ENCODE results near the gene GID8.

Gene GID8

DNA sequence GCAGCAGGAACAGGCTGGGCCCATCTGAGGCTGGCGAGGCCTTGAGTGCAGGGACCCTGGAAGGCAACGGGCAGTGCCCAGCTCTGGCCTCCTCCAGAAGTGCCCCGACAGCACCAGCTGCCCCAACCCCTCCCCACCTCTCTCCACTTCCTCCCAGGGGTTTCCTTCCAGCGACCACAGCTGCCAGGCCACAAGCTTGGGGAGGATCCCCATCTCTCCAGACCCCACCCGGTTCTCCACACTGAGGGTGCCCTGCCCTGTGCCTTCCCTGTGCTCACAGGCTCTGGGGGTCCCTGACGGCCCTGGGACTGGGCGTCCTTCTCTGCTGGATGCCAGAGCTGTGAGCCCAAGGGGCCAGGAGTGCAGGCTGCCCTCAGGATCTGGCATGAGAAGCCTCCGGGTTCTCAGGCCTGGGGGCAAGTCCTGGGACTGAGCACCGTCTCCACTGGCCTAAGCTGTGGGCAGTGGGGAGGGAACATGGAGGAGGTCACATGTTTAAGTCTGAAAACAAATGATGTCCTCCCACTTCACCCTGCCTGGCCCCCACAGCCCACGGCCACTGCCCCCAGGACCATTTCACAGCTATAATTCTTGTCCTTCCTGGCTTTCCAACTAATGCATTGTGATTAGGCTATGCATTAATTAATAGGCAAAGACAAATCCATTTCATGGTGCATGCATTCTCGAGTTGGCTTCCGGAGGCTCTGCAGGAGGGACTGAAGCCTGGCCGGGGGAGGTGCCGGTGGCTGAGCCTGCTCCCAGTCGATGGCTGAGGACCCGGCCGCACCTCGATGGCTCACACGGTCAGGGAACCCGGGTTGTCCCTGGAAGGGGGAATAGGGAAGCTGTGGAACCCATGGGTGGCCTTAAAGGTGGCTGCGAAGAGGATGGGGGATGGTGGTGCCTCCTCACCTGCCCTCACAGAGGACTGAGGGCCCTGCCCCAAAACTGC is 44.5 kb downstream of the GID8 start:
- in situ Hi-C loops (cut with MboI; ENCODE audit: low sequenced_read_pairs): no loop called here

DNA sequence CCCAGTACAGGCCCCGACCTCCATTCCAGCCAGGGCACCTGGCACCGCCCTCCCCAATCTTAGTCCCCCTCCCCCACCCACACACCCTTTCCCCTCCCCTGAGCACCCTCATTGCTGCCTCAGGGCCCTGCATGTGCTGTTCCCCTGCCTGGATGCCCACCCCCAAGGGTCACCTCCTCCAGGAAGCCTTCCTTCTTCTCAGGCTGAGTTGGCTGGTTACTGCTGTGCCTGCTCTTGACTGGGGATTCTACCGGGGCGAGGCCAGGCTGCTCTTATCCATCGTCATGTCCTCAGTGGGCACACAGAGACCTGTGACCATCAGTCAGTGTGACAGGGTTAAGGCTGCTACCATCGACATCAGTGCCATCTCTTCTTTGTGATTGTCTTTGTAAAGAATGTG is 45.3 kb downstream of the GID8 start:
- in situ Hi-C loops (cut with MboI; ENCODE audit: low sequenced_read_pairs): no loop called here

DNA sequence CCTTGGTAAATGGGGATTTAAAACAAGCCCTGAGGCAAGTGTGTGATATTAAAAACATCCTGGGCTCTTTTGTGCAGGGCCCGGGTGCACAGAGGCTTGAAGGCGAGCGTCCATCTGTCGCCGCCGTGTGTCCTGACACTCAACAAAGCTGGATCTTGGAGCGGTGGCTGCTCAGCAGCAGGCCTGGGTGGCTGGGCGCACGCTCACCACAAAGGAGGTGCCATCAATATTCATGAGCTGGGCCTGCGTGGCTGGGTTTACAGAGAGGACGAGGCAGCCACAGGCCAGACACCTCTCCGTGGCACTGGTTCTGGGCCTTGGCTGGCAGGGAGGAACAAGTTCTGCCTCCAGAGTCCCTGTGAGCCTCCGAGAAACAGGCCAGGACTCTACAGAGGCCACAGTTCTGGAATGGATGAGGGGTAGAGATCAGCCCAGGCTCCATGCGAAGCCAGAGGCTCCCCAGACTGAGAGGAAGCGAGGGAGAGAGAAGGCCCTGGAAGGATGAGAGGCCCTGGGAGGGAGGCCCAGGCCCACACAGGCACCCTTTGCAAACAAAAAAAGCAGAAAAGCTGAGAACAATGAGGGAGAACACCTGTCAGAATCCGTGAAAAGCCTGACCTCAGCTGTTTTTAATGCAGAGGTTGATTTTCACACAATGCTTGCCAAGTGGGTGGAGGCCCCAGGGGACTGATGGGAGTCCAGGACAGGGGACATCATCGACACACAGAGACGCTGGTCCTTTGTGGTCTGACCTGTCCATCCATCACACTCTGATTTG is 46.9 kb downstream of the GID8 start:
- in situ Hi-C loops (cut with MboI; ENCODE audit: low sequenced_read_pairs): no loop called here

DNA sequence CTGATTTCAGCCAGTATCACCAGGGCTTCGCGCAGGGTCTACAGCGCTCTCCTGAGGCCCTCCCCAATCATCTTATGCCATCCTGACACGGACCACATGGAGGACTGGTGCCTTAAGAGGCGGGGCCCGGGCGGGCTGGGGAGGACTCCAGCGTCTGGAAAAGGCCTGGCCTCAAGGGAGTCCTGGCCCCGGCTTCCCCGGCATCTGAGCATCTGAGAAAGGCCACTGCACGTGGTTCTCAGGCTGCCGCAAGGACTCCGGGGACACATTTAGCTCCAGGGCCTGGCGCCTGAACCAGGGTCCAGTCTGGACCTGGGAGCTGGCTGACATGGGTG is 47.5 kb downstream of the GID8 start:
- in situ Hi-C loops (cut with MboI; ENCODE audit: low sequenced_read_pairs): no loop called here

DNA sequence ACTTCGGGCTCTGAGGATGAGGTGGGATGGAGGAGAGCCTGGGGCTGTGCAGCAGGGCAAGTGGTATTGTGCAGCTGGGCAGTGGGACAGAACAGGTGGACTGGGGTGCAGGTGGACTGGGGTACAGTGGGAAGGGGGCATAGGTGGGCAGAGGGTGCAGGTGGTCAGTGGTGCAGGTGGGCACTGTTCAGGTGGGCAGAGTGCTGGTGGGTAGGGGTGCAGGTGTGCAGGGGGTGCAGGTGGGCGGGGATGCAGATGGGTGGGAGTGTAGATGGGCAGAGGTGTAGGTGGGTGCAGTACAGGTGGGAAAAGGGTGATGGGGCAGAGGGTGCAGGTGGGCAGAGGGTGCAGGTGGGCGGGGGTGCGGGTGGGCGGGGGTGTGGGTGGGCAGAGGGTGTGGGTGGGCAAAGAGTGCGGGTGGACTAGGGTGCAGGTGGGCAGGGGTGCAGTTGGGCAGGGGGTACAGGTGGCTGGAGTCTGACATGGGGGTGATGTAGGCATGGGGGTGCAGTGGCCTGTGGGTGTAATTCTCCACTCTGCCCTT is 48.4 kb downstream of the GID8 start:
- in situ Hi-C loops (cut with MboI; ENCODE audit: low sequenced_read_pairs): no loop called here

DNA sequence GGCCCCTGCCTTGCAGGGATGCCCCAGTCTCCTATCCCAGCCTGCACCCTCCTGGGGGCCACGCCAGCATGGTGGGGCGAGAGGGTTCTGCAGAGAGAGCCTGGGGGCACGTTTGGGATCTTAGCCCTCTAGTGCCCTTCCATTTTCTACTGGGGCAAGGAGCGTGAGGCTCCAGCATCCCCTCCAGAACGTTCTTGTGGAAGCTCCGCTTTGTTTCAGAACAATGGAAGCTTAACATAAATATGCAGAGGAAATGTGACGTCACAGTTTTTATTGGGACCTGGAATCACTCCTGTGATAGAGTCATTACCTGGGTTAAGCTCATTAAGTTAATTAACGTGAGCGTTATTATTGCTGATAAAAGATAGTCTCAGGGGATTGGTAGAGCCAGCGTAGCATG is 49.2 kb downstream of the GID8 start:
- in situ Hi-C loops (cut with MboI; ENCODE audit: low sequenced_read_pairs): no loop called here

DNA sequence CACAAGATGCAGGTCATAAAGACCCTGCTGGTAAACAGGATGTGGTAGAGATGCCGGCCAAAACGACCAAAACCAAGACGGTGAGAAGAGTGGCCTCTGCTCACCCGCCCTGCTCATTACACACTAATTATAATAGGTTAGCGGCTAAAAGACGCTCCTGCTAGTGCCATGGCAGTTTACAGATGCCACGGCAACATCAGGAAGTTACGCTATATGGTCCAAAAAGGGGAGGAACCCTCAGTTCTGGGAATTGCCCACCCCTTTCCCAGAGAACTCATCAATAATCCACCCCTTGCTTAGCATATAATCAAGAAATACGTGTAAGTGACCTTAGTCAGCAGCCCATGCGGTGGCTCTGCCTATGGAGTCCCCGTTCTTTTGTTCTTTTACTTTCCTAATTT is 51.3 kb downstream of the GID8 start:
- in situ Hi-C loops (cut with MboI; ENCODE audit: low sequenced_read_pairs): no loop called here

DNA sequence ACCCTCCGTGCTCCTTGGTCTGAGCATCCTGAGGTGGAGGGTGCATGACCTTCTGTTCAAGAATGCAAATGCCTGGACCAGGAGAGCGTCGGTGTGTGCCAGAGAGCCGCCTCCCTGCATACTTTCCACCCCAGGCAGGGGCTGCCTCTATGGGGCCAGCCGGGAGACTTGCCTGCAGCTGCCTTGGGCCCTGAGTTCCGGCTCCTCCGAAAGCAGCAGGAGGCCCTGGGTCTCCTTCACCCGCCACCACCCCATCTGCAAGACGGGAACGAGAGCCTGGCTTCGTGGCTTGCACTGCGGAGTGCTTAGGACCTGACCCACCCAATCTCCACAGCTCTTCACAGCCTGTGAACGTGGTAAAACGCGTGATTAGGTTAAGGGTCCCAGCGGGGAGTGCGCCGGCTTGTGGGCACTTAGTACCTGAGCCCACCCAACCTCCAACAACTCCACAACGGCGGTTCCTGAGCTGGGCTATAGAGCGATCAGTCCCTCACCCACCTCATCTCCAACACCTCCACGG is 52.4 kb downstream of the GID8 start:
- in situ Hi-C loops (cut with MboI; ENCODE audit: low sequenced_read_pairs): no loop called here

DNA sequence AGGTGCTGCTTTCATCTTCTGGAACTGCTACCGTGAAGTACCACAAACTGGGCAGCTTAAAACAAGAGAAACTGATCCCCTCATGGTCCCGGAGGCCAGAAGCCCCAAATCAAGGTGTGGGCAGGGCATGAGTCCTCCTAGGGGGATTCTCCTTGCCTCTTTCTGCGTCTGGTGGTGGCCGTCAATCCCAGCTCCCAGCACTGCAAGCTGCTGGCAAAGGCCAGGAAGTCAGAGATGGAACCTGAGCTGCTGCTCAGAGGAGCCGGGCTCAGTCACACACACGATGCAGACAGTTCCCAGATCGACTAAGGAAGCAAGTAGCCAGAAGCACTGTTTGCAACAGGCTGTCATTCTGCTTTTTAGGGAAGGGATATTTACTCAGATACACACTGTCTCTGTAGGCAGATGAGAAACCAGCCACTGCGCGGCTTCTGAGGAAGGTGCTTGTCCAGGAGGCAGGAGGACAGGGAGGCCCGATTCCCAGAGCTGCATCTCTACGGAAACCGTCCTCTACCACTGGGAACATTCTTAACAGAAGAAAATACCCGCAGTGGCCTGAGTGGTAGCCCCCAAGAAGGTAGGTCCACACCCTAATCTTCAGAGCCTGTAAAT is 53.4 kb downstream of the GID8 start:
- in situ Hi-C loops (cut with MboI; ENCODE audit: low sequenced_read_pairs): no loop called here

DNA sequence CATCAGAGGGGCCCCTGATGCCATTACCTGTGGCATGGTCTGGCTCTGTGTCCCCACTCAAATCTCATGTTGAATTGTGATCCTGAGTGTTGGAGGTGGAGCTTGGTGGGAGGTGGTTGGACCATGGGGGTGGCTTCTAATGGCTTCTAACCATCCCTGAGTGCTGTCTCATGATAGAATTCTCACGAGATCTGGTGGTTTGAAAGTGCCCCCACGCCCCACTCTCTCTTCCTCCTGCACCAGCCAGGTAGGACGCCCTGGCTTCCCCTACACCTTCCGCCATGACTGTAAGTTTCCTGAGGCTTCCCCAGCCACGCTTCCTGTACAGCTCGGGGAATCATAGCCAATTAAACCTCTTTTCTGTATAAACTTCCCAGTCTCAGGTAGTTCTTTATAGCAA is 53.9 kb downstream of the GID8 start:
- in situ Hi-C loops (cut with MboI; ENCODE audit: low sequenced_read_pairs): no loop called here

DNA sequence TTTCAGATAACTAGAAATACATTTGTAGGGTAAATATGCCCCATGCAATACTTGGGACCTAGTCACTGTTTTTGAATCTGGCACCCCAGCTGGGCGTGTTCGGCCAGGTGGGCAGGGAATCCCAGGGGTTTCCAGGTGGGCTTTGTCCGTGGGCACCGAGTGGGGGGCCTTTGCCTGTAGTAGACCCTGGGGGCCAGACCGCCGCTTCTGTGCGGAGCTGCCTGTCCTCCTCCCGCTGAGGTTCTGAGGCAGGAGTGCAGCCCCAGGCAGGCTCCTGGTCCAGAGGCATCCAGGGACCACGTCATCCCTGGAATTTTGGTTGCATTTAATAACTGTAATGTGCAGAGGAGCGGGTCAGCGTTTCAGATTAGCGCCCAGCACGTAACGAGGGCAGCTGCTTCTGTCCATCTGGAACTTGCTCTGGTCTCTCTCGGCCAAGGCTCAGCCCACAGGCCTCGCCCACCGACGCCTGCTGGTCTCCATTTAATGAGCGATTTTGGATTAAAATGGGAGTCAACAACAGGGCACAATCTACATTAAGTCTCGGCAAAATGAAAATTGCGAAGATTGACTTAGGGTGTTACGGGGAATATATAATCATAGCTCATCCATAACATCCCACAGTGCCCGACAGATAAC is 56.0 kb downstream of the GID8 start:
- in situ Hi-C loops (cut with MboI; ENCODE audit: low sequenced_read_pairs): no loop called here

DNA sequence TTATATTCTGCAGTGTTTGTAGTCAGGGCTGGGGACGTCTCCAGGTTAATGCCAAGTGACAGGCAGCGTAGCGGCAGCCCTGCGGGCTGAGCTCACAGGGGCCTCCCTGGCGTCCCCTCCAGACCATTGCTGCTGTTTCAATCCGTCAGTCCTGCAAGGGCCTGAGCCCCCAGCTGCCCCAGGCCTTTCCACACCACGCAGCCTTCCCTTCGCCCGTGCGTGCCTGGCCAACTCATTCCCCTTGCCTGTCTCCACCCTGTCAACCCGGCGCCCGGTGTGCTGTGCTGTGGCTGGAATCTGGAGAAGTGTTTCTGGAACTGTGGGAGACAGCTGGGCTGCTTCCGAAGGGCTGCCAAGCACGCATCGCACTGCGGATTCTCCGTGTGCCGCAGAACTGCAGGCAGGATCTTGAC is 56.9 kb downstream of the GID8 start:
- in situ Hi-C loops (cut with MboI; ENCODE audit: low sequenced_read_pairs): no loop called here

DNA sequence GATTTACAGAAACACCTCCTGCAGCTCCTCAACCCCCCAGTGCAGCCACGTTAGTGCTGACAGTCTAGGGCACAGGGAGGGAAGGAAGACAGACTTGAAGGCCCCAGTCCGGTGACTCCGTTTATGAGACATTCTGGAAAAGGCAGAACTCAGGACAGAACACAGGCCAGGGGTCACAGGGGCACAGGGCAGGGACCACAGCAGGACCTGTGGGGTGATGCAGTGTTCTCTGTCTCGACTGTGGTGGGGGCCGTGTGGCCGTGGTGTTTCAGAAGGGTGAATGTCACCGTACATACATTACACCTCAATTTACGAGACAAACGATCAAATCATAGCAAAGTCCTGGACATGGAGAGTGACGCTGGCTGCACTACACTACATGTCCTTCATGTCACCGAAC is 57.5 kb downstream of the GID8 start:
- in situ Hi-C loops (cut with MboI; ENCODE audit: low sequenced_read_pairs): no loop called here

DNA sequence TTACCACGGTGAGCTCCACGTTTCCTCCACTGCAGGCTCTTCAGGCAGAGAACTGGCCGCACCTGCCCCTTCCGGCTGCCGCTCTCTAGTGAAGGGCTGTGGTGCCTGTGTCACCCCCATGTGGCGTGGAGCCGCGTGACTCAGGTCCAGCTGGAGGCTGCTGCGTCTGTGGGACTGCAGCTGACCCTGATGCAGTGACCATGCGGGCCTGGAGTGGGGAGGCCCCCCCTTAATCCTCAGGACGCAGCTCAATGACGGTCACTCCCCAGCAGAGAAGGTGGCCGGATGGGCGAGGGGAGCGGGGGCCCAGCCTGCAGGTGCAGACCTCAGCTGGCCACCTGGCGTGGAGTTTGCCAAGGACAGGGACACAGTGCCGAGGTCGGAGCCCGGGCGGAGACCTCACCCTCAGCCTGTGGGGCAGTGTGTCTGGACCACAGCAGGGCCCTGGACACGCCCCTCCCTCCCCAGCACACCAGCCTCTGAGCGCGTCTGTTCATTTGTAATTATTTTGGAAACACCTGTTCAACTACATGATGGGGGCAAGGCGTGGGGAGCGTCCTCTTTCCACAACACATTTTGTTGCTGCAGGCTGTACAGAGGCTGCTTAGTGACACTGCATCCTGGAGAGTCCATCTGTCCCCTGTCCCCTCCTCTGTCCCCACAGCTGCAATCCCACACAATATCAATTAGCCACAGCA is 58.1 kb downstream of the GID8 start:
- in situ Hi-C loops (cut with MboI; ENCODE audit: low sequenced_read_pairs): no loop called here

DNA sequence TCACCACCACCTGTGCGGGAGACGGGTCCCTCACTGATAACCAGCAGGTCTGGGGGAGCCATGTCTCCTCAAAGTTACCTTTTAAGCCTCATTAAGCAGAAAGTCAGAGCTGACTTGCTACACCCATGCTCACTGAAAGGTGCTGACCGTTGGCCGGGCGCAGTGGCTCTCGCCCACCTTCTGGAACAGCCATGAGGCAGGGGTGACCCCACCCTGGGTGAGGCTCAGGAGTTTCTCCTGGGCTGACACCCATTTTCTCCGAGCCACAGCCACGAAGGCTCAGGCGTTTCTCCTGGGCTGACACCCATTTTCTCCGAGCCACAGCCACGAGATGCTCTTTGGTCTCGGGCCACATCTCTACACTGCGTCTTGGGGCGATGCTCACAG is 58.6 kb downstream of the GID8 start:
- in situ Hi-C loops (cut with MboI; ENCODE audit: low sequenced_read_pairs): no loop called here

DNA sequence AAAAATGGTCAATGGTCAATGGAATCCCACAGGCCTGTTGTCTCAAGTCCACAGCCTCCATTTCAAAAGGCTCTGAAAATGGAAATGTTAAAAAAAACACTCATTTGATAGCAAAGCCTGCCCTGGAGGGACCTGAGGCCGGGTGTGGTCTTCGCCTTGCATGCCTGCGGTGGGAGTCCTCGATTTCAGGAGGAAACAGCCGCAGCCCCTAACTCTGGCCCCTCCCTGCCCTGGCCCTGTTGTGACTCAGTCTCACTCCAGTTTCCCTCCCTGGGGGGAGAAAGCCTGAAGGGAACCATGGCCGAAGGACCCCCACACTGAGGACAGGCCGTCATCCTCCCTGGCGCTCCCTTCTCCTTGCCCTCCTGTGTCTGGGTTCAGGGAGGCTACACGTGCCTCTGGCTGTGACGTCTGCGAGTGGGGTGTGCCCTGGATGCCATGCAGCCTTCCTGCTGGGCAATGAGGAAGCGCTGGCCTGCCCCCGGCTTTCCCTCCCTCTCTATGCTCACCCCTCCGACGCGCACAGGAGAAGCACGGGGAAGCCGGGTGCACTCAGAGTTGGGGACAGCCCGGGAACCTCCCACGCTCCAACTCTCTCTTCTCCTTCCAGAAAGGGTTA is 59.6 kb downstream of the GID8 start:
- in situ Hi-C loops (cut with MboI; ENCODE audit: low sequenced_read_pairs): no loop called here
